ENCODE measurements around the gene CAMTA1.

The CAMTA1 gene

GRCh38 chr1:6873298-6874015, 88.2 kb downstream of the CAMTA1 start:
- no peak for DNase-seq (ENCODE audit: low spot score)

- DNase-seq (ENCODE audit: low spot score), result no peak
These were observed 89.0 kb downstream of the CAMTA1 start for GRCh38 chr1:6874298-6874697.

- no peak for DNase-seq (ENCODE audit: low spot score)
These were observed 95.9 kb downstream of the CAMTA1 start for GRCh38 chr1:6880951-6881690.

- no peak for DNase-seq (ENCODE audit: low spot score)
These were observed 97.2 kb downstream of the CAMTA1 start for GRCh38 chr1:6882414-6882813.

GRCh38 chr1:6884652-6885153, 99.4 kb downstream of the CAMTA1 start:
- no peak for DNase-seq (ENCODE audit: low spot score)

GRCh38 chr1:6885426-6885825, 100.2 kb downstream of the CAMTA1 start:
- DNase-seq (ENCODE audit: low spot score), result no peak

- DNase-seq (ENCODE audit: low spot score), result no peak
These were observed 101.3 kb downstream of the CAMTA1 start for GRCh38 chr1:6886523-6886922.

GRCh38 chr1:6888268-6888667, 103.0 kb downstream of the CAMTA1 start:
- DNase-seq (ENCODE audit: low spot score), result no peak

- no peak for DNase-seq (ENCODE audit: low spot score)
These were observed 103.6 kb downstream of the CAMTA1 start for GRCh38 chr1:6888870-6889269.

GRCh38 chr1:6889875-6890480, 104.7 kb downstream of the CAMTA1 start:
- DNase-seq (ENCODE audit: low spot score), result peak; percentile 79

GRCh38 chr1:6890686-6891085, 105.4 kb downstream of the CAMTA1 start:
- no peak for DNase-seq (ENCODE audit: low spot score)

GRCh38 chr1:6891781-6892579, 106.7 kb downstream of the CAMTA1 start:
- no peak for DNase-seq (ENCODE audit: low spot score)

GRCh38 chr1:6893388-6893787, 108.1 kb downstream of the CAMTA1 start:
- DNase-seq (ENCODE audit: low spot score), result no peak

- no peak for DNase-seq (ENCODE audit: low spot score)
These were observed 111.9 kb downstream of the CAMTA1 start for GRCh38 chr1:6897138-6897537.

- no peak for DNase-seq (ENCODE audit: low spot score)
These were observed 113.8 kb downstream of the CAMTA1 start for GRCh38 chr1:6898974-6899539.

- DNase-seq (ENCODE audit: low spot score), result no peak
These were observed 114.4 kb downstream of the CAMTA1 start for GRCh38 chr1:6899621-6900020.

GRCh38 chr1:6902153-6902552, 116.9 kb downstream of the CAMTA1 start:
- no peak for DNase-seq (ENCODE audit: low spot score)

GRCh38 chr1:6904476-6905170, 119.4 kb downstream of the CAMTA1 start:
- no peak for DNase-seq (ENCODE audit: low spot score)

GRCh38 chr1:6905331-6905730, 120.1 kb downstream of the CAMTA1 start:
- DNase-seq (ENCODE audit: low spot score), result no peak

GRCh38 chr1:6905790-6906189, 120.5 kb downstream of the CAMTA1 start:
- DNase-seq (ENCODE audit: low spot score), result no peak

GRCh38 chr1:6906783-6907182, 121.5 kb downstream of the CAMTA1 start:
- no peak for DNase-seq (ENCODE audit: low spot score)

Measured in NAMALWA (cell line).